Cardiac muscle cell (in vitro differentiated cells and primary cell): ENCODE measurements around the gene RSPO4. TPM values are rescaled to one million over a fixed set of nuclear protein-coding genes. Genes with fewer than 3 reads are reported as not detected.
A peak's percentile ranks its signal among the peaks of the same experiment; 100 is the strongest.

Experiments
- DNase-seq, 2 donors: peaks; one replicate each; pipeline versions ENCODE4 v3.0.0 to v3.0.0-alpha.2; 2010 to 2017; ENCODE audit warnings: low read depth in 1 of 2, low spot score in 1 of 2
- H3K27ac ChIP-seq: fragments of 200-600 bp; sonication (generic); 2 replicates; pipeline ENCODE4 v1.5.1; 2016
- H3K27me3 ChIP-seq: fragments of 200-600 bp; sonication (generic); 2 replicates; pipeline ENCODE4 v1.6.0; 2016; ENCODE audit warnings: control low read depth
- H3K36me3 ChIP-seq: fragments of 200-600 bp; sonication (generic); 2 replicates; pipeline ENCODE4 v1.5.1; 2016; ENCODE audit warnings: control low read depth
- H3K4me1 ChIP-seq: fragments of 200-600 bp; sonication (generic); 2 replicates; pipeline ENCODE4 v1.8.1; 2017; ENCODE audit warnings: low read depth, mild to moderate bottlenecking, mixed run types
- H3K4me3 ChIP-seq: fragments of 200-600 bp; sonication (generic); 2 replicates; pipeline ENCODE4 v1.5.1; 2016; ENCODE audit warnings: mild to moderate bottlenecking
- H3K9me3 ChIP-seq: fragments of 200-600 bp; sonication (generic); 2 replicates; pipeline ENCODE4 v1.5.1; 2017; ENCODE audit warnings: low read depth, mild to moderate bottlenecking, control low read depth
- polyA plus RNA-seq: library from polyadenylated mRNA; unstranded; fragments of >200 nt; fragmentation: Nextera tagmentation; extraction: Ambion mirVana; gene quantifications from 2 replicates; pipeline ENCODE4 v1.2.1, GENCODE V29; 2016
- total RNA-seq: library from RNA; depleted of rRNA; stranded (reverse); fragments of >200 nt; gene quantifications from 2 replicates; pipeline ENCODE4 v1.2.3, GENCODE V29; 2016
- TF ChIP-seq, protein P1 (sequence below): IDR thresholded peaks from 2 replicates; pipeline ENCODE4 v1.5.1; 2012; ENCODE audit warnings: low read depth, mild to moderate bottlenecking, low read length

Gene RSPO4
- total and polyA plus RNA-seq, 2 experiments from 2014 or later: 8.1 to 8.4 TPM

DNA sequence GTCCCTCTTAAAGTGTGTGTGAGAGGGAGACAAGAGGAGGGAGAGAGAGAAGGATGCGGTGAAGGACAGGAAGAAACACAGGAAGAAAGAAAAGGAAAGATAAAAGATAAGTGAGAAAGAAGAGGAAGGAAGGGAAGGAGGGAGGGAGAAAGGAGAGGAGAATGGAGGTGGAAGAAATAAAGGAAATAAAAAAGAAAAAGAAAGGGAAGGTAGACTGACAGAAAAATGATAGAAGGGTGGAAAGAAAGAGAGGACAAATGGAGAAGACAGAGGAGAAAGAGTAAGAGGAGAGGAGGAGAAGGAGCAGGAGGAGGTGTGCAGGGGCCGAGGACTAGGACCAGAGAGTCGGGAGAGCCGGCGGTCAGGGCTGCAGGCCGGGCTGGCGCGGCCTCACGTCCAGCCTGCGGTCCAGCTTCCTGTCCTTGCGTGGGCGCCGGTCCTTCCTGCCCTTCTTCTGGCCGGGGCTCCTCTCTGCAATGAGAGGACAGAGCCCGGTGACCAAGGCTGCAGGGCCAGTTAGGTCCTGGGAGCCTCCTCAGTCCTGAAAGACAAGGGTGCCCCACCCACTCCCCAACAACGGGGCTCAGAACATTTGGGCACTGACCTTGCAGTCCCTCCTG, 42.0 kb downstream of the RSPO4 start:
- no peaks in the 10 kb centered on the region for H3K9me3 ChIP-seq
- no peaks in the 10 kb centered on the region for H3K36me3 ChIP-seq
- no peaks in the 10 kb centered on the region for H3K4me1 ChIP-seq
- H3K27me3 ChIP-seq: no peaks in the 10 kb centered on the region
- no peak for DNase-seq
- H3K27ac ChIP-seq: no peak overlapping the region
- H3K4me3 ChIP-seq: no peak overlapping the region
- TF ChIP-seq, protein P1, sequence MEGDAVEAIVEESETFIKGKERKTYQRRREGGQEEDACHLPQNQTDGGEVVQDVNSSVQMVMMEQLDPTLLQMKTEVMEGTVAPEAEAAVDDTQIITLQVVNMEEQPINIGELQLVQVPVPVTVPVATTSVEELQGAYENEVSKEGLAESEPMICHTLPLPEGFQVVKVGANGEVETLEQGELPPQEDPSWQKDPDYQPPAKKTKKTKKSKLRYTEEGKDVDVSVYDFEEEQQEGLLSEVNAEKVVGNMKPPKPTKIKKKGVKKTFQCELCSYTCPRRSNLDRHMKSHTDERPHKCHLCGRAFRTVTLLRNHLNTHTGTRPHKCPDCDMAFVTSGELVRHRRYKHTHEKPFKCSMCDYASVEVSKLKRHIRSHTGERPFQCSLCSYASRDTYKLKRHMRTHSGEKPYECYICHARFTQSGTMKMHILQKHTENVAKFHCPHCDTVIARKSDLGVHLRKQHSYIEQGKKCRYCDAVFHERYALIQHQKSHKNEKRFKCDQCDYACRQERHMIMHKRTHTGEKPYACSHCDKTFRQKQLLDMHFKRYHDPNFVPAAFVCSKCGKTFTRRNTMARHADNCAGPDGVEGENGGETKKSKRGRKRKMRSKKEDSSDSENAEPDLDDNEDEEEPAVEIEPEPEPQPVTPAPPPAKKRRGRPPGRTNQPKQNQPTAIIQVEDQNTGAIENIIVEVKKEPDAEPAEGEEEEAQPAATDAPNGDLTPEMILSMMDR: no peak

DNA sequence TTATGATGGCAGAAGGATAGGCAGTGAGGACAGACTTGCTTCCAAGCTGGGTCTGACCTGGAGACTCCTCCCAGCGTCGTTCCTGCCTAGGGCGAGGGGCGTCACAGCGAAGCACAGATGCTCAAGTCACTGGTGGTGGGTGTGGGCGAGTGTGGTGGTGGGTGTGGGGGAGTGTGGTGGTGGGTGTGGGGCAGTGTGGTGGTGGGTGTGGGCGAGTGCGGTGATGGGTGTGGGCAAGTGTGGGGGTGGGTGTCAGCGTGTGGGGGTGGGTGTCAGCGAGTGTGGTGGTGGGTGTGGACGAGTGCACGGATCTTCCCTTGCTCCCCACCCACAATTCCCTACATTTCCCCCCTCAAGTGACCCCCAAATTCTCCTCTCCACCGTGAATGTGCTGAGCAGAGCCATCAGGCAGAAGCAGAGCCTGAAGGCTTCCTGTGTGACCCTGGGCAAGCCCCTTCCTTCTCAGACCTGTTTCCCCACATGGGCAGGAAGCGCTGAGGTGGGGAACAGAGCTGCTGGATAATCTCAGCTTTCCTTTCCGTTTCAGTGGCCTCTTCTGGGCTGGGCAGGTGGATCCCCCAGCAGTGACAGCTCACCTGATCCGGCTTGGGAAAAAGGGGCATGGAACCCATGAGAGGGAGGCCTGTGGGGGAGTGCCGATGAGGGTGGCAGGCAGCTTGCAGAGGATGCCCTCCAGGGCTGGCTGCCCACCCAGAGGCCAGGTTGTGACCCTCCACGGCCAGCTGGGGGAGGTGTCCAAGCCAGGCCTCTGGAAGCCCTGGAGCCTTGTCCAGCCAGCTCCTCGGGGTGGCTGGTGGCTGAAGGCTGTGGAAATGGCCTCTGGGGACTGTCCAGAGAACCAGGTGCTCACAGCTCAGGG, 42.9 kb downstream of the RSPO4 start:
- TF ChIP-seq, protein P1: no peak
- Histone ChIP-seq H3K27ac (no peak overlapping the region), H3K36me3 (no peaks in the 10 kb centered on the region), H3K9me3 (no peaks in the 10 kb centered on the region), H3K4me3 (no peak overlapping the region), H3K4me1 (no peaks in the 10 kb centered on the region), H3K27me3 (no peaks in the 10 kb centered on the region)
- DNase-seq: no peak

- no peaks in the 10 kb centered on the region for H3K9me3 ChIP-seq
- TF ChIP-seq, protein P1: no peak
- H3K27me3 ChIP-seq: no peaks in the 10 kb centered on the region
- no peaks in the 10 kb centered on the region for H3K4me1 ChIP-seq
- H3K27ac ChIP-seq: no peak overlapping the region
- H3K4me3 ChIP-seq: no peak overlapping the region
- no peak for DNase-seq
- H3K36me3 ChIP-seq: no peaks in the 10 kb centered on the region
These were observed 44.6 kb downstream of the RSPO4 start for GRCh38 chr20:957544-957943.

DNA sequence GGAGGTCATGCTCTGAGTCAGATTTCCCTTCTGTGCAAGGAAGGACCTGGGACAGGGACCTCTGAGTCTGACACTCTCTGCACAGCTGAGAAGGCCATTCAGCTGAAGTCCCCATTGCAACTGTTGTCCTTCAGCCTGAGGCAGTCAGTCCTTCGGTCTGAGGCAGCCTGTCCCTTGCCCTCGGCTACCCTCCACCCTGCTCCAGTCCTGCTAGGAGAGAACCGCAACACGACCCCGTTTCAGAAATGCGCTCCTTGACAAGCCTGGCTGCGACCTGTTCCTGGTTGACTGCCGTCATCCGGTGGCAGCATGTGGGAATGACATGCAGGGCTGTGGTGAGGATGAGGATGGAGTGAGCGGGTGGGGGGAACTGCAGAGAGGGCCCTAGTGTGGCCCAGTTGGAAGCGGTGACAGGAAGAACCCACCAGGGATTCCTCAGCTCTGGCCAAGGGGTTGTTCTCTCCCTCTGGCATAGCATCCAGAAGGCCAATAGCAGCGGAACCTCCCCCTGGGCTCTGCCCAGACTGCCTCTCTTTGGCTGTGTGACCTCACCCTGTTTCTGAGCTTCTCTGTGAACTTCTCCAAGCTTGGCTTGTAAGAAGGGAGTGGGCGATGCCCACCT, 45.7 kb downstream of the RSPO4 start:
- H3K9me3 ChIP-seq: no peaks in the 10 kb centered on the region

GRCh38 chr20:955656-956055, 46.5 kb downstream of the RSPO4 start:
- Histone ChIP-seq H3K4me1 (no peaks in the 10 kb centered on the region), H3K27me3 (no peaks in the 10 kb centered on the region), H3K36me3 (no peaks in the 10 kb centered on the region), H3K27ac (no peak overlapping the region), H3K9me3 (no peaks in the 10 kb centered on the region), H3K4me3 (no peak overlapping the region)
- TF ChIP-seq, protein P1: no peak
- DNase-seq: no peak

More for the DNA sequence above, 45.7 kb downstream of the RSPO4 start:
- TF ChIP-seq, protein P1: peak; percentile 99
- Histone ChIP-seq H3K27me3 (no peaks in the 10 kb centered on the region), H3K36me3 (no peaks in the 10 kb centered on the region), H3K4me1 (no peaks in the 10 kb centered on the region), H3K4me3 (no peak overlapping the region), H3K27ac (no peak overlapping the region)
- DNase-seq: peak; percentile 68 to 83
